NOMO-1 treated with DMSO at 0.1 percent for 48 hours (cell line): ENCODE measurements around the gene RBM27.
"Not testable (repeated sequence)": the region's sequence is repeated elsewhere in the genome, so short reads cannot be mapped to it uniquely, and the experiment has no call there.

Experiments
- DNase-seq: peaks from one replicate; lab custom pipeline; 2025; ENCODE audit not compliant: unreplicated experiment; lab: John Stamatoyannopoulos, UW

RBM27 gene

GRCh38 chr5:146203011-146203871 lies at the start of gene RBM27:
Gene RBM27, plus strand, starts transcription at chr5:146203605. Its CDS starts 161 bp downstream, at chr5:146203766.
- peak; percentile 99 for DNase-seq

- DNase-seq, result no peak
Measured at GRCh38 chr5:146158255-146158654, 45.1 kb upstream of the RBM27 start.

DNA sequence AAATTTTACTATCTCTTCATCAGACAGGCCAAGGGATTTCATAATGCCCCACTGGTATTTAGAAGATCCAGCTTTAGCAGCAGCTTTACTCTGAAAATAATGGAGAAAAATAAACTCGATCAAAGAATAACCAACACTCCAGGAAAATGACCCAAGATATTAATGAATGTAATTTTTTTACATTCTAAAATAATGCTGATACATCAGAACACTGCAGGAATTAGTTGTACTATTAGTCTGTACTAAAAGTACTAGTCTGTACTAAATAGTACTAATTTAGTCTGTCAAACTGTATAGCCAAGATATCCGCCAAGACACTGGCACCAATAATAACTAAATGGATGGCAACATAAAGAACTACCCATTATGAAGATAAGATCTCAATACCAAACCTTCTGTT lies 39.0 kb upstream of the RBM27 start:
- DNase-seq, result no peak

GRCh38 chr5:146165460-146165859 lies 37.9 kb upstream of the RBM27 start:
- no peak for DNase-seq

DNA sequence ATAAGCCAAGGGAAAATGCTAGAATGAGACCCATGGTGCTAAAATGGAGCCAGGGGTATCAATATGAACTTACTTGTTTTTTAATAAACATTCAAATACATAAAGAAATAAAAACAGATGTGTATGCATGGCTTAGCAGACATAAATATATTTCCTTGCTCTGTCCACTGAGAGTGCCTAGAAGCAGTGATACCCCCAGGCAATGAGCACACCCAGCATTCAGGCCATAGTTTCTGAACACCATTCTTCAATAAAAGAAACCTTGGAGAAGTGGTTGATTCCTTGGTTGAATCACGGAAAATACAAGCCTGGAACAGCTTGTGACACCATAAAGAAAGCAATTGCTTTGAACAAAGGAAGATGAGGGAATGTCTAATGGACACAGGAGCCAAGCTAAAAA lies 37.5 kb upstream of the RBM27 start:
- no peak for DNase-seq

DNA sequence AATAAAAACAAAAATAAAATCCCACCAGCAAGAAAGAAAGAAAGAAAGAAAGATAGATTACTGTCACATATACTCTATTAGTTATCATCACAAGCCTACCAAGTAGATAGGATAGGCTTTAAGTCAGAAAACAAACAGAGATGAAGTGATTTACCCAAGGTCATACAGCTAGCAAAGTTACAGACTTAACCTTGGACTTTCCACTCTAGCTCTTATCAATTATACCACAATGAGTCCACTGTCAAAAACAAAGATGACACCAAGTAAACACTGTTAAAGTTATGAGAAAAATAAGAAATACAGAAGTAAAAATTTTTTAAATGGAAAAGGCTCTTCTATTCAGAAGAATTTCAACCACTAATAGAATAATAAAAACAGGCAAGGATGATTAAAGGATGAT lies 34.3 kb upstream of the RBM27 start:
- DNase-seq, result no peak

GRCh38 chr5:146173049-146173448 lies 30.4 kb upstream of the RBM27 start:
- not testable (repeated sequence) for DNase-seq

GRCh38 chr5:146173597-146173996 lies 29.8 kb upstream of the RBM27 start:
- DNase-seq, result no peak

DNA sequence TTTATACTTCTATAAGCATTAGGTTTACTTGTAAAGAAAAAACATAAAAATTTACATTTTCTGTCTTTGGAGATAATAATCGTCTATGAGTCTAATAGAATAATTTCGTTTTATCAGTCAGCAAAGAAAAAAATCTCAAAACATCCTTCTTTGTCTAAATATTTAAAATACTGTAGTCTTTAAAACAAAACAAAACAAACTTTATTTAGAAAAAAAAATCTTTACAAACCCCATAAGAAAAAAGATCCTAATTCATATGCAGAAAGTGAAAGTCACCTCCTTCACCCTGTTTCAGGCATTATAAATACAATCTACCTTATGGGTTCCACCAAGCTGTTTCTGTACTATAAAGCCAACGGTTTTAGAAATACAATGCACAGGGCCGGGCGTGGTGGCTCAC lies 26.6 kb upstream of the RBM27 start:
- no peak for DNase-seq

GRCh38 chr5:146179696-146180095 lies 23.7 kb upstream of the RBM27 start:
- DNase-seq, result no peak

- DNase-seq, result not testable (repeated sequence)
Measured at GRCh38 chr5:146183403-146183802, 20.0 kb upstream of the RBM27 start.

DNA sequence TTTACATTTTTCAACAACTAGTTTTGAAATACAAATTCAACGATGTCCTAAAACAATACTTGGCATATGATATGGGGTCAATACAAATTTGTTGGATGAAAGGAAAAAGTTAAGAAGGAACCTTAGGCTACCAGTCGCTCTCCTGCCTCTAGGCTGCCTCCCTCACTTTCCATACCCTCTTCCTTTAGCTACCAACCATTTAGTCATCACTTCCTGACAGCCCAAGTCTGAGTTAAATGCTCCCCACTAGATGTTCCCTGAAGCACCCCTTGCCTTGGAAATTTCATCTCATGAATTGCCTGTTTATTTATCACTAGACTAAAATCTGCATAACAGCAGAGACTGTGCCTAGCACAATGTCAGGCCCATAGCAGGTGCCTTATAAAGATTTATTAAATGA lies 18.2 kb upstream of the RBM27 start:
- no peak for DNase-seq

GRCh38 chr5:146188358-146188757 lies 15.0 kb upstream of the RBM27 start:
- DNase-seq, result no peak

- DNase-seq, result no peak
Measured at GRCh38 chr5:146192571-146193043, 10.8 kb upstream of the RBM27 start.

DNA sequence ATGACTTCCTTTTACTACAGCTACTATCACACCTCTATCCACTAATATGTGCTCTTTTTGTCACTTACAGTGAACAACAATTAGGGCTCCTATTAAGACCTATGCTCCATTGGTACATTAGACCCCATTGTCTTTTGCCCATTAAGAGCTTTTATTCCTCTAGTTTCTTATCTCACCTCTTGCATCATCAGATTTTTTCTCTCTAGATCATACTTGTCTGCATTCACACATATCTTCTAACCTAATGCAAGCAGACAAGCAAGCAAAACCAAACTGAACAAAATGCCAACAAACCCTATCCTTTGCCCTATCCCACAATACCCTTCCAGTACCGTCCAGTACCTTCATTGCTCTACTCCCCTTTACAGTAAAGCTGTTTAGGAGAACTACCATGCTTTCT lies 10.1 kb upstream of the RBM27 start:
- DNase-seq, result no peak

DNA sequence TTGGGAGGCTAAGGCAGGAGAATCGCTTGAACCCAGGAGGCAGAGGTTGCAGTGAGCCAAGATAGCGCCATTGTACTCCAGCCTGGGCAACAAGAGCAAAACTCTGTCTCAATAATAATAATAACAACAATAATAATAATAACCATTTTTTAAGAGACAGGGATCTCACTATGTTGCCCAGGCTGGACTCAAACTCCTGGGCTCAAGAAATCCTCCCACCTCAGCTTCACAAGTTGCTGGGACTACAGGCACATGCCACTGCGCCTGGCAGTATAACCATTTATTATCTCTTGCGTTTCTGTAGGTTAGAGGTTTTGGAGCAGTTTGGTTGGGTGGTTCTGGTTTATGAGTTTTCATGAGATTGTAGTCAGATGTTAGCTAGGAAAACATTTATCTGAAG lies 8.4 kb upstream of the RBM27 start:
- DNase-seq, result not testable (repeated sequence)

DNA sequence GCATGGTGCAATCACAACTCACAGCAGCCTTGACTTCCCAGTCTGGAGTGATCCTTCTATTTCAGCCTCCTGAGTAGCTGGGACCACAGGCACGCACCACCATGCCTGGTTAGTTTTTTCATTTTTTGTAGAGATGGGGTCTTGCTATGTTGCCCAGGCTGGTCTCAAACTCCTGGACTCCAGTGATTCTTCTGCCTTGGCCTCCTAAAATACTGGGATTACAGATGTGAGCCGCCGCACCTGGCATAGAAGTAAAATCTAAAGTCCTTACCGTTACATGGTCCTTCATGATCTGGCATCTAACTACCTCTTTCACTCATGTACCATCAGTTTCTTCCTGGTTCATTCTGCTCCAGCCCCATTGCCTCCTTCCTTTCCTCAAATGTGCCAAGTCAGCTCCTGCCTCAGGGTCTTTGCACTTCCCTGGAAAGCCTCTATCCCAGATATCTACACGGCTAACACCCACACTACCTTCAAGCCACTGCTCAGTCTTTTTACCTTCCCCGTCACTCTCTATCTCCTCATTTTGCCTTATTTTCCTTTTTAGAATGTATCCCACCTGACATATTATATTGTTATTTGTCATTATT lies 6.9 kb upstream of the RBM27 start:
- no peak for DNase-seq

GRCh38 chr5:146199176-146199815 lies 4.1 kb upstream of the RBM27 start:
- DNase-seq, result no peak

DNA sequence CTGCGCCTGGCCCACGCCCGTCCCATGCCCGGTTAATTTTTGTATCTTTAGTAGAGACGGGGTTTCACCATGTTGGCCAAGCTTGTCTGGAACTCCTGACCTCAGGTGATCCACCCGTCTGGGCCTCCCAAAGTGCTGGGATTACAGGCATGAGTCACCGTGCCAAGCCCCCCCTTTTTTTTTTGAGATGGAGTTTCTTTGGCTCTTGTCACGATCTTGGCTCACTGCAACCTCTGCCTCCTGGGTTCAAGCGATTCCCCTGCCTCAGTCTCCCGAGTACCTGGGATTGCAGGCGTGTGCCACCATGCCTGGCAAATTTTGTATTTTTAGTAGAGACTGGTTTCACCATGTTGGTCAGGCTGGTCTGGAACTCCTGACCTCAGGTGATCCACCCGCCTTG lies 1.6 kb upstream of the RBM27 start:
- DNase-seq, result not testable (repeated sequence)

- no peak for DNase-seq
Measured at GRCh38 chr5:146203872-146204192, 427 bp downstream of the RBM27 start.

GRCh38 chr5:146205499-146206202 lies 2.2 kb downstream of the RBM27 start:
- DNase-seq, result no peak
